ENCODE measurements around the gene APOD. TPM values are rescaled to one million over a fixed set of nuclear protein-coding genes. Genes with fewer than 3 reads are reported as not detected.

APOD gene
- total RNA-seq, 1 donor from 2014 or later: 60.0 TPM

GRCh38 chr3:195524171-195524896 lies 59.4 kb downstream of the APOD start:
- DNase-seq (ENCODE audit: low spot score): no peak

GRCh38 chr3:195522254-195523023 lies 61.3 kb downstream of the APOD start:
- no peak for DNase-seq (ENCODE audit: low spot score)

Other genes starting within 250 kb of the APOD start
- gene ACAP2, start 140.9 kb downstream of the APOD start, total RNA-seq: 58.9 TPM
- gene PPP1R2, start 40.6 kb downstream of the APOD start, total RNA-seq: 52.2 TPM
- gene MUC20, start 137.0 kb upstream of the APOD start, total RNA-seq: 84.4 TPM
- gene MUC4, start 228.0 kb upstream of the APOD start, total RNA-seq: 0.08 TPM